ENCODE measurements around the gene NBPF6.
"Not testable (repeated sequence)": the region's sequence is repeated elsewhere in the genome, so short reads cannot be mapped to it uniquely, and the experiment has no call there.

Gene NBPF6, protein sequence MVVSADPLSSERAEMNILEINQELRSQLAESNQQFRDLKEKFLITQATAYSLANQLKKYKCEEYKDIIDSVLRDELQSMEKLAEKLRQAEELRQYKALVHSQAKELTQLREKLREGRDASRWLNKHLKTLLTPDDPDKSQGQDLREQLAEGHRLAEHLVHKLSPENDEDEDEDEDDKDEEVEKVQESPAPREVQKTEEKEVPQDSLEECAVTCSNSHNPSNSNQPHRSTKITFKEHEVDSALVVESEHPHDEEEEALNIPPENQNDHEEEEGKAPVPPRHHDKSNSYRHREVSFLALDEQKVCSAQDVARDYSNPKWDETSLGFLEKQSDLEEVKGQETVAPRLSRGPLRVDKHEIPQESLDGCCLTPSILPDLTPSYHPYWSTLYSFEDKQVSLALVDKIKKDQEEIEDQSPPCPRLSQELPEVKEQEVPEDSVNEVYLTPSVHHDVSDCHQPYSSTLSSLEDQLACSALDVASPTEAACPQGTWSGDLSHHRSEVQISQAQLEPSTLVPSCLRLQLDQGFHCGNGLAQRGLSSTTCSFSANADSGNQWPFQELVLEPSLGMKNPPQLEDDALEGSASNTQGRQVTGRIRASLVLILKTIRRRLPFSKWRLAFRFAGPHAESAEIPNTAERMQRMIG

GRCh38 chr1:108450043-108450442 is at the start of gene NBPF6:
Gene NBPF6, plus strand, starts transcription at chr1:108450343. Its CDS starts 259 bp downstream, at chr1:108450602.
- not testable (repeated sequence) for DNase-seq

DNA sequence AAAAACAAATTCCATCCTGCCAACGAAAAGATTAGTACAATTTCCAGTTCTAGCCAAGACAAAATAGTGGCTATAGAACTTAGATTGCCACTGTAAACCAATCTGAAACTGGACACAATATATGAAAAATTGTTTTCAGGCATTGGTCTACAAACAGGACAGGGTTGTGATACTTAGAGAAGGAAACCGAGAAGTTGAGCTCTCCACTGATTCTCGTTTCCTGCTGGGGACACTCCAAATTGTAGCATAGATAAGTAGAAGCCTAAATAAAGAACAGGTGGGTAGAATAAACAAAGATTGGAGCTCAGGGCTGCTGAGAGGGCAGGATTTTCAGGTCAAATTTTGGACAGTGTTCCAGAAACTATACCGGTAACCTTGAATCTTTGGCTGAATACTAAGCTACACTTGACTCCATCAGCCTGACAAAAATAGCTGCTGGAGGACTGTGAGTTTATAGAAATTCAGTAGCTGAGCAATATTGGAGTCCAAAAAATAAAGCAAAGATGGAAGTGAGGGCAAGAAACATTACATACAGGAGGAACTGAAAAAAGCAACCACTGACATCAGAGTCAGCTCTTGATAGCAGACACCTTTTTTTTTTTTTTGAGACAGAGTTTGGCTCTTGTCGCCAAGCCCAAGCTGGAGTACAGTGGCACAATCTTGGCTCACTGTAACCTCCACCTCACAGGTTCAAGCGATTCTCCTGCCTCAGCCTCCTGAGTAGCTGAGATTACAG is 38.9 kb upstream of the NBPF6 start:
- DNase-seq = not testable (repeated sequence)

DNA sequence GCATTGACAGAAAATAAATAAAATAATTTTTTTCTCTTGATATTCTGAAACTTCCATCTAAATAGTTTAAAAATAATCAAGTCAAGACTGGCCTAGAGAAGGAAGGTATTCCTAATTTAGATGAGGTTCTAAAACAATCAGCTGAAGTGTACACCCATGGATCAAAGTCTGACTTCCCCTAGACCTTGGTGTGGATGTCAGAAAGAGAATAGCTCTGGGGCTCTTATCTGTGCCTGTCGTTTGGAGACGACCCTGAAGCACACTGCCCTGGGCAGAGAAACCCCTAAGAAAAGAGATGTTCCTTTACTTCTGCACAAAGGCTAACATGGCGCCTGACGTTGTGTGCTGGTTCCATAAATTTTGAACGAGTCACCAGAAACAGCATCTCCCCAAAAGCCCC is 30.0 kb upstream of the NBPF6 start:
- DNase-seq = not testable (repeated sequence)

GRCh38 chr1:108421061-108421916 is 28.9 kb upstream of the NBPF6 start:
- DNase-seq = not testable (repeated sequence)

DNA sequence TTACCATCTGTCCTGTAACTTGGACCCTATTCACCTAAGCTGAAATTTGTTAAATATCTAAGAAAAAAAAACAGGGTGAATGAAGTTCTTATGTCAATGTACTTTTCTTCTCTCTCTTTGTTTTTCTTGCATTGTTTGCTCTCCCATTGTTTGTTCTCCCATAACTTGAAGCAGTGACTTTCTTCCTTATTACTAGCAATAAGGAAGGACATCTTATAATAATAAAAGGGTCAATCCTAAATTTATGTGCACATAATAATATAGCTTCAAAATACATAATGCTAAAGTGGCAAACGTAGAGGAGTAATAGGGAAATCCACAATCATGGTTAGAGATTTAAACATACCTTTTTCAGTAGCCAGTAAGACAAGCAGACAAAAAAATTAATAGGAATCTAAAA is 23.3 kb upstream of the NBPF6 start:
- not testable (repeated sequence) for DNase-seq

DNA sequence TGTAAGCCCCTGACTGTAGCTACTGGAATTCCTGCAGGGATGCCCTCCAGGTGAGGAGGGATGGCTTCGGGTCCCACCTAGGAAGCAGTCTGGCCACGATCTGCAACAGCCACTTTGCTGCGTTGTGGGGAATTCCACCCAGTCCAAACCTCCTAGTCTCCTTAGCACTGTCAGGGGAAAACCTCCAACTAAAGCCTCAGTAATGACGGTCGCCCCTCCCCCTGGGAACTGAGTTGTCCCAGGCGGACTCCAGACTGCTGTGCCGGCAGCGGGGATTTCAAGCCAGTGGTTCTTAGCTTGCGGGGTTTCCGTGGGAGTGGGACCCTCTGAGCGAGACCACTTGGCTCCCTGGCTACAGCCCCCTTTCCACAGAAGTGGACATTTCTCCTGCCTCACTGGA is 18.1 kb upstream of the NBPF6 start:
- not testable (repeated sequence) for DNase-seq

GRCh38 chr1:108433404-108433803 is 16.7 kb upstream of the NBPF6 start:
- DNase-seq = not testable (repeated sequence)

GRCh38 chr1:108438536-108438935 is 11.6 kb upstream of the NBPF6 start:
- not testable (repeated sequence) for DNase-seq

- DNase-seq = not testable (repeated sequence)
Observed at GRCh38 chr1:108454521-108454920, 4.4 kb downstream of the NBPF6 start.

- DNase-seq = not testable (repeated sequence)
Observed at GRCh38 chr1:108458661-108459060, 8.5 kb downstream of the NBPF6 start.

DNA sequence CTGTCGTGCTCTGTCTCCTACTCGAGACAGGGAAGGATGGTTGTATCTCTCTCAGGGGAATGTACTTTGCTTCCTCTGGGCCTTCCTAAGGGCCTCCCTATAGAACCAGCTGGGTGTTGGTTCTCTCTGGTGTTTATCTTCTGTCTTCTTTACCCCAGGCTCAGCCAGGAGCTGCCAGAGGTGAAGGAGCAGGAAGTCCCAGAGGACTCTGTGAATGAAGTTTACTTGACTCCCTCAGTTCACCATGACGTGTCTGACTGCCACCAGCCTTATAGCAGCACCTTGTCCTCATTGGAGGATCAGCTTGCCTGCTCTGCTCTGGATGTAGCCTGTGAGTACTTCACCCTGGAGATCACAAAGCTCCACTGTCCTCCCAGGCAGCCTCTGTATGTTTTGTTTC is 11.6 kb downstream of the NBPF6 start:
- not testable (repeated sequence) for DNase-seq

DNA sequence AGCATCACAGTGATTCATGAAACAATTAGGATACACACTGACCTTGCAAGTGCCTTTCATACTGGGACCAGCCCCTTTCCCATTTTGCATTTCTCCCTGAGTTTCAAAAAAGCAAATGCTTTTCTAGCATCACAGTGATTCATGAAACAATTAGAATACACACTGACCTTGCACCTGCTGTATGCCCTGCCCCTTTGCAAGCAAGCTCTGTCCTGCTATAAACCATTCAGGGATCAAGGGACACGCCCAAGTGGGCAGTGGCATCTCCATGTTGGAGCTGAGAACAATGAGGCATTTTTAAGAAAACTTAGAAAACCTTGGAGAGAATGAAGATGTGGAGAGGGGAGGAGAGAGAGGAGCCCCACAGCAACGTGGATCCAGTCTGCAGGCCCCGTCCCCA is 13.8 kb downstream of the NBPF6 start:
- not testable (repeated sequence) for DNase-seq

DNA sequence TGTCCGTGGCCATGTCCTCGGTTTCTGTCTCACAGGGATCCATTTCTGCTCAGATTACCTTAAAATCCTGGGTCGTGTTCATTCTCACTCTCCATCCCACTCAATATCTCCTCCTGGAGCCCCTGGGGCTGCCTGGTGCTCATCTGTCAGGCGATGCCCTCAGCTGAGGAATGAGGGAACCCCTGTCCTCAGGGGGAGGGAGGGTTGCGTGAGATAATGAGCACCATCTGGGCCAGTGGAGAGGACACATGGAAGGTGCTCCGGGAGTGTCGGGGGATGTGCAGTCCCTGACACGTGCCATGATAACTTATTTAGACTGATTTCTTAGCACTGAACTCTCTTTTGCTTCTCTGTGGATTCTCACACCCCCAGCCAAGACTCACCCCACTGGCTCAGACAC is 16.0 kb downstream of the NBPF6 start:
- not testable (repeated sequence) for DNase-seq

DNA sequence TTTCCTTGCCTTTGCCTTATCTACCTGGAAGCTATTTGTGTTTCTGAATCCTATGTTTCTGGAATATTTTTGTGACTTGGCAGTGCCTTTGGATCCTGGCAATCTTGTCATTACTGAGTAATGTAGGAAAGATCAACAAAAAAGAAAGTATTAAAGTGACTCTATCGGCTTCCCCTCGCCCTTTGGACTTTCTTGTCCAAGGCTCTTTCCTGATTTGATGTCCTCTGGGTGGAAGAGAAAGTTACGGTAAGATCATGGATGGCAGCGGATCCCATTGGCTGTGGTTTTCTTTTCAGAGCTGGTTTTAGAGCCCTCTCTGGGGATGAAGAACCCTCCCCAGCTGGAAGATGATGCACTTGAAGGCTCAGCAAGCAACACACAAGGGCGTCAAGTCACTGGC is 17.0 kb downstream of the NBPF6 start:
- not testable (repeated sequence) for DNase-seq

DNA sequence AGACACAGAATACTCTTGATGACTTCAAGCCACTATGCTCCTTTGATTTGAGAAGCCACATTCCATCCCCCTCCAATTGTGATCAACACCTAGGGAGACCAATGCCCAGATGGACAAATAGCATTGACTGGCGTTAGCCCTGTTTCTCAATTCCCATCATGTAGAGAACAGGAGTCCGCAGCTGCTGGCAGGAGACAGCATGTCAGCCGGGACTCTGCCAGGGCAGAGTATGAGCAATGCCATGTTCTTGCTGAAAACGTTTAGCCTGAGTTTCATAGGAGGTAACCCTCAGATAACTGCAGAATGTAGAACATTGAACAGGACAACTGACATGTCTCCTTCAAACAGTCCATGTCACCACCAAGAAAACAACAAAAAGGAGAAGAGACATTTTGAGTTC is 20.6 kb downstream of the NBPF6 start:
- not testable (repeated sequence) for DNase-seq

GRCh38 chr1:108474516-108474915 is 24.4 kb downstream of the NBPF6 start:
- DNase-seq = not testable (repeated sequence)

DNA sequence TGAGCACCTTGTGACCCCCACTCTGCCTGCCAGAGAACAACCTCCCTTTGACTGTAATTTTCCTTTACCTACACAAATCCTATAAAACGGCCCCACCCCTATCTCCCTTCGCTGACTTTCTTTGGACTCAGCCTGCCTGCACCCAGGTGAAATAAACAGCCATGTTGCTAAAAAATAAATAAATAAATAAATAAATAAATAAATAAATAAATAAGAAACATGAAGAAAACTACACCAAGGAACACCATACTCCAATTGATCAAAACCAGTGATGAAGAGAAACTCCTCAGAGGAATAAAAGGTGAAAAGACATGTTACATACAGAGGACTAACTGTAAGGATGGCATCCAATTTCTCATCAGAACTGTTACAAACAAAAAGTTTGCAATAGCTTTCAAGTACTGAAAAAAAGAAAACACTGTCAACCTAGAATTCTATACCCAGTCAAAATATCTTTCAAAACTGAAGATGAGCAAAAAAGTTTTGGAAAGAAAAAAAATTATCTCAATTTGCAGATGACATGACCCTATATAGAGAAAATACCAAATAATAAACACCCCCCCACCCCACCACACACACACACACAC is 28.4 kb downstream of the NBPF6 start:
- DNase-seq = no peak

DNA sequence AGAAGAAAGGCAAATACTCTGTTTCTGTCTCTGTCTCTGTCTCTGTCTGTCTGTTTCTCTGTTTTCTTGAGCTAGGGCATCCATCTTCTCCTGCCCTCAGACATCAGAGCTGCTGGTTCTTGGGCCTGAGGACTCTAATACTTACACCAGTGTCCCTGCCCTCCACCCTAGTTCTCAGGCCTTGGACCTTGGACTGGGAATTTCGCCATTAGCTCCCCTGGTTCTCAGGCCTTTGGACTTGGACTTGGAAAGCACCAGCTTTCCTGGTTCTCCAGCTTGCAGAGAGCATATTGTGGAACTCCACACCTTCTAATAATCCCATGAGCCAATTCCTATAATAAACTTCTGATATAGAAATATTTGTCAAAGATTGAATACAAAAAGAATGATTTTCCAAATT is 32.6 kb downstream of the NBPF6 start:
- no peak for DNase-seq

GRCh38 chr1:108485990-108486389 is 35.8 kb downstream of the NBPF6 start:
- not testable (repeated sequence) for DNase-seq

DNA sequence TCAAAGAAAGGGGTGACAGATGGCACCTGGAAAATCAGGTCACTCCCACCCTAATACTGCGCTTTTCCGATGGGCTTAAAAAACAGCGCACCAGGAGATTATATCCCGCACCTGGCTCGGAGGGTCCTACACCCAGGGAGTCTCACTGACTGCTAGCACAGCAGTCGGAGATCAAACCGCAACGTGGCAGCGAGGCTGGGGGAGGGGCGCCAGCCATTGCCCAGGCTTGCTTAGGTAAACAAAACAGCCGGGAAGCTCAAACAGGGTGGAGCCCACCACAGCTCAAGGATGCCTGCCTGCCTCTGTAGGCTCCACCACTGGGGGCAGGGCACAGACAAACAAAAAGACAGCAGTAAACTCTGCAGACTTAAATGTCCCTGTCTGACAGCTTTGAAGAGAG is 36.6 kb downstream of the NBPF6 start:
- not testable (repeated sequence) for DNase-seq

- not testable (repeated sequence) for DNase-seq
Observed at GRCh38 chr1:108495008-108495407, 44.9 kb downstream of the NBPF6 start.

DNA sequence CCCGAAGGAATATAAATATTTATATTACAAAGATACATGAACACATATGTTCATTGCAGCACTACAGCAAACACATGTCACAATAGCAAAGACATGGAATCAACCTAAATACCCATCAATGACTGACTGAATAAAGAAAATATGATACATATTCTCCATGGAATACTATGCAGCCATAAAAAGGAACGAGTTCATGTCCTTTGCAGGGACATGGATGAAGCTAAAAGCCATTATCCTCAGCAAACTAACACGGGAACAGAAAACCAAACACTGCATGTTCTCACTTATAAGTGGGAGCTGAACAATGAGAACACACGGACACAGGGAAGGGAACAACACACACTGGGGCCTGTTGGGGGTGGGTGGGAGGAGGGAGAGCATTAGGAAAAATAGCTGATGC is 46.7 kb downstream of the NBPF6 start:
- not testable (repeated sequence) for DNase-seq

Data from kidney glomerular epithelial cell (primary cell).